GM23338 (cell line): Measurements from ENCODE around the gene TRIM67.

Source experiments
- CREB1 ChIP-seq: fragments of 250-450 bp; sonication (Bioruptor Pico); IDR thresholded peaks from 2 replicates; pipeline ENCODE4 v1.5.0; 2020; ENCODE audit warnings: low read depth, mild to moderate bottlenecking, moderate library complexity
- CTCF ChIP-seq, 2 experiments: fragments of 200-600 bp in 1 of 2; sonication (generic) in 1 of 2; conservative IDR thresholded peaks; 2 replicates each; pipeline versions ENCODE4 v1.5.1 to v1.6.1; 2016 to 2017; ENCODE audit warnings: antibody characterized with exemption in 2 of 2, low read depth in 2 of 2, mild to moderate bottlenecking in 2 of 2, moderate library complexity in 1 of 2
- EZH2 ChIP-seq: fragments of 200-600 bp; sonication (generic); IDR thresholded peaks from one replicate; pipeline ENCODE4 v1.8.0; 2017; ENCODE audit warnings: antibody characterized with exemption, mild to moderate bottlenecking, low read depth; ENCODE audit not compliant: unreplicated experiment
- EZH2phosphoT487 ChIP-seq: fragments of 200-600 bp; sonication (generic); IDR thresholded peaks from one replicate; pipeline ENCODE4 v1.8.1; 2018; ENCODE audit warnings: antibody characterized with exemption; ENCODE audit not compliant: unreplicated experiment
- JUNB ChIP-seq: IDR thresholded peaks from one replicate; pipeline ENCODE4 v1.6.1; 2016; ENCODE audit warnings: antibody characterized with exemption; ENCODE audit not compliant: unreplicated experiment
- POLR2AphosphoS5 ChIP-seq: IDR thresholded peaks from 2 replicates; pipeline ENCODE4 v1.6.1; 2016; ENCODE audit warnings: antibody characterized with exemption, low read depth
- REST ChIP-seq: IDR thresholded peaks from one replicate; pipeline ENCODE4 v1.6.1; 2018; ENCODE audit warnings: antibody characterized with exemption; ENCODE audit not compliant: unreplicated experiment
- ZNF114 ChIP-seq: fragments of 250-450 bp; sonication (Bioruptor Pico); IDR thresholded peaks from 2 replicates; pipeline ENCODE4 v1.5.0; 2020; ENCODE audit warnings: mild to moderate bottlenecking, moderate library complexity
- ZNF331 ChIP-seq: fragments of 250-450 bp; sonication (Bioruptor Pico); IDR thresholded peaks from 2 replicates; pipeline ENCODE4 v1.5.0; 2020; ENCODE audit warnings: low read depth, mild to moderate bottlenecking, moderate library complexity
- ZNF462 ChIP-seq: fragments of 250-450 bp; sonication (Bioruptor Pico); IDR thresholded peaks from 2 replicates; pipeline ENCODE4 v1.5.0; 2020; ENCODE audit warnings: mild to moderate bottlenecking, moderate library complexity

- TF ChIP-seq CTCF (conservative IDR thresholded peaks at IDR 0.05; ENCODE audit: low read depth in 2 of 2): no peak
- no peak for TF ChIP-seq POLR2AphosphoS5
- TF ChIP-seq EZH2phosphoT487: no peak
- TF ChIP-seq REST: no peak
- no peak for TF ChIP-seq EZH2
- no peak for TF ChIP-seq CREB1 (CRISPR knock-in tag)
- TF ChIP-seq ZNF114 (CRISPR knock-in tag): no peak
- TF ChIP-seq ZNF462 (CRISPR knock-in tag): no peak
- no peak for TF ChIP-seq ZNF331
- TF ChIP-seq JUNB: no peak
These were observed 15.4 kb downstream of the TRIM67 start for GRCh38 chr1:231177226-231177625.
